Psoas muscle (tissue), 8 donors: ENCODE data around the gene SUSD3. TPM values are rescaled to one million over a fixed set of nuclear protein-coding genes. Genes with fewer than 3 reads are reported as not detected.

Source experiments
- ATAC-seq, 4 donors: fragments of 200-7000 bp; cut with Tn5 transposase; one replicate each; pipeline ENCODE4 v1.9.1; 2020; ENCODE audit warnings: moderate library complexity in 3 of 4, mild to moderate bottlenecking in 2 of 4
- DNase-seq, 2 donors: peaks; one replicate each; pipeline ENCODE4 v3.0.0-alpha.2; 2020
- H3K27ac ChIP-seq: fragments of 200-600 bp; one replicate; pipeline ENCODE4 v1.8.0; 2022
- H3K27me3 ChIP-seq, 3 donors: fragments of 200-600 bp in 1 of 3; one replicate each; pipeline versions ENCODE4 v1.6.1 to v1.8.0; 2013 to 2022; ENCODE audit warnings: low read length in 2 of 3, mild to moderate bottlenecking in 2 of 3, moderate library complexity in 1 of 3; ENCODE audit not compliant: insufficient read depth in 3 of 3
- H3K36me3 ChIP-seq, 2 donors: fragments of 200-600 bp in 1 of 2; one replicate each; pipeline versions ENCODE4 v1.6.1 to v1.8.0; 2013 to 2022; ENCODE audit warnings: low read depth in 1 of 2, mild to moderate bottlenecking in 1 of 2, moderate library complexity in 1 of 2; ENCODE audit not compliant: insufficient read depth in 1 of 2
- H3K4me1 ChIP-seq: fragments of 200-600 bp; one replicate; pipeline ENCODE4 v1.8.0; 2022
- H3K4me3 ChIP-seq: fragments of 200-600 bp; one replicate; pipeline ENCODE4 v1.8.0; 2022; ENCODE audit warnings: mild to moderate bottlenecking
- H3K9me3 ChIP-seq: fragments of 200-600 bp; one replicate; pipeline ENCODE4 v1.8.0; 2022
- WGBS, 3 donors: extraction: QIAGEN DNeasy Blood & Tissue Kit; methylation state at CpG; one replicate each; pipeline versions ENCODE4 v1.1.6 to v1.1.7; 2013; 5-methylcytosine and 5-hydroxymethylcytosine counted together
- intact Hi-C, 2 donors: fragments of 100-400 bp; cut with DNase I; formaldehyde crosslinking; loops; one replicate each; pipeline versions ENCODE4 v1.11.0 to v1.14.2; 2022
- polyA plus RNA-seq, 3 donors: library from polyadenylated mRNA; stranded (reverse); fragments of 200-250 nt; gene quantifications; one replicate each; pipeline ENCODE4 v1.2.3, GENCODE V29; 2013
- total RNA-seq, 4 donors: library from RNA; stranded (reverse); fragmentation: NEBNext Ultra II Directional in 2 of 4; extraction: Animal tissue kit (Norgen Biotek cat#: 25700) in 2 of 4; gene quantifications; one replicate each; pipeline versions ENCODE4 v1.2.1 to v1.2.4, GENCODE V29; 2021 to 2023
- TF ChIP-seq, protein P1 (sequence below): fragments of 200-600 bp; IDR thresholded peaks from one replicate; pipeline ENCODE4 v1.8.0; 2022; ENCODE audit warnings: antibody characterized with exemption
- donor health status: healthy with polysubstance abuse.
- donor health status: DM: no; HTN: no; CAD: no; lungs with moderate emphysema.
- donor health status: Bipolar disorder and iron deficiency.
- donor health status: healthy.
- donor health status: DM: yes; HTN: yes; CAD: no.
- donor health status: DM: no; HTN: no; CAD: no.
- donor health status: DM: no; HTN: no; CAD: no.
- donor health status: DM: yes; HTN: yes; CAD: no.

The SUSD3 gene
- total and polyA plus RNA-seq, 7 donors = 0.13 to 0.65 (median 0.34) TPM; not detected in 2

DNA sequence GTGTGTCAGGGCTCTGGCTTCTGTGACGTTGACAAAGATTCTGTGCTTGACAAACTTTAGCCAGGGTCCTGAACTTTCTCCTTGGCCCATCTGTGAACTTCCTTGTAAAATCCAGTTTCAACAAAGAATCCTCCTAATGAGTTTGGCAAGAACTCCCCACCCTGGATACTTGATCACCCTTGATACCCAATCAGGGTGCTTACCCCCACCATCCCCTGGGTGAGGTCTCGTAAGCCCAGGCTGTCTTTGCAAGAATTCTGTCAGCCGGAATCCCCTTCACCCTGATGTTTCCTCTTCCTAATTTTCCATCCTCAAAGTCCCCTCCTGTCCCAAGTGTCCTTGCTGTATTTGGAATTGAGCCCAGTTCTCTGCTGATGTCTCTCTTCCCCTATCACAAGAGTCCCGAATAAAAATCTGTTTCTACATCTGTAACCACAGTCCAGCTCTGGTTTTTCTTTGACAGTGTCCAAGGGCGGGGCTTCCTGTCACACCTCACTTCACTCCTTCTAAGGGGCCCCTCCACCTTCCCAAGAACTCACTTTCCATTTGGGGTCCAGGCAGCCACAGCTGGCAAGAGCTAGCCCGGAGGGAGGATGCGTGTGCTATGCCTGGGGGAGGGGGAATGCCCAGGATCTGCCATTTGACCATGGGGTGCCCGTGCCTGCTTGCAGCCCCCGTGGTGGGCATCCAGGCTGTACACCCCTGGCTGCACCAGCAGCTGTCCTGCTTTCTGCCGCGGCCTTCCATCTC is 34.8 kb downstream of the SUSD3 start:
- intact Hi-C loops = loop anchor here in 1 of 2 donors (10.0 kb wide), 2 partner anchors 89 to 361 kb away; partner anchors contain the start of genes FAM120A and FAM120AOS

DNA sequence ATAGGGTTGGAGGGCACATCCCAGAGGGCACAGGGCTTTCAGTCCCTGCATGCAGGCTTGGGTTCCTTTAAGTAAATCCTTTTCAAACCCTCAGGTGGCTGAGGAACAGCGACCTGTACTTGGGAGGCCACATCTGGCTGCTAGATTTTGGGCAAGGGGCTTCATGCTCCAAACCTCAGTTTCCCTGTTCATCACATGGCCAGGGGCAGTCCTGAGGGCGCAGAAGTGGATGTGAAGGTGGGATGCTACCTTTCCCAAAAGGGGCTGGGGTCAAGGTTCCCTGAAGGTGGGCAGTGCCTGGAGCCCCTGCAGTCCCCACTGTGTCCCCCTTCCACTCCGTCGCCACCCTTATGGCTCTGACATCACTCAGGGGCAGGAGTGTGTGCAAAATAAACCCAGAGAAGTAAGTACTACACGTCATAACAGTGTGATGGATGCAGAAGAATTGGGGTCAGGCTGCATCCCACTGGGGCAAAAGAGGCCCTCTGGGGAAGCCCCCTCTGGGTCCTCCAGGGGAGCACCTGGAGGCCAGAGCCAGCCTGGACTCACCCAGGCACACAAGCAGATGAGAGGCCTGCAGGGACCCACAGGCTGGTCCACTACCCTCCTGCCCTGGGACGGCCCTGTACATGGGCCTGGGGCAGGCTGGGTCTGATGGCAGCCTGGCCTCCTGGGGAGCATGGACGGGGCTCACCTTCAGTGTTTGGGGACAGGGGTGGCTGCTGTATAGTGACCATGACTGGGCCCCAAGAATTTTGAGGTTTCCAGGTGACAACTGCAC is 35.6 kb downstream of the SUSD3 start:
- 61 to 72% (median 66%) methylated on average over 7 of the region's 7 CpGs for WGBS, 3 donors
- no peak for ATAC-seq
- peaks cover 24% of the 10 kb centered on the region for H3K4me1 ChIP-seq

More for the DNA sequence above, 34.8 kb downstream of the SUSD3 start:
- H3K9me3 ChIP-seq = peaks cover 6% of the 10 kb centered on the region
- WGBS, 3 donors = 42 to 45% (median 43%) methylated on average over 11 of the region's 11 CpGs
- peaks cover 17% of the 10 kb centered on the region for H3K4me1 ChIP-seq
- no peaks in the 10 kb centered on the region for H3K27me3 ChIP-seq
- TF ChIP-seq, protein P1, sequence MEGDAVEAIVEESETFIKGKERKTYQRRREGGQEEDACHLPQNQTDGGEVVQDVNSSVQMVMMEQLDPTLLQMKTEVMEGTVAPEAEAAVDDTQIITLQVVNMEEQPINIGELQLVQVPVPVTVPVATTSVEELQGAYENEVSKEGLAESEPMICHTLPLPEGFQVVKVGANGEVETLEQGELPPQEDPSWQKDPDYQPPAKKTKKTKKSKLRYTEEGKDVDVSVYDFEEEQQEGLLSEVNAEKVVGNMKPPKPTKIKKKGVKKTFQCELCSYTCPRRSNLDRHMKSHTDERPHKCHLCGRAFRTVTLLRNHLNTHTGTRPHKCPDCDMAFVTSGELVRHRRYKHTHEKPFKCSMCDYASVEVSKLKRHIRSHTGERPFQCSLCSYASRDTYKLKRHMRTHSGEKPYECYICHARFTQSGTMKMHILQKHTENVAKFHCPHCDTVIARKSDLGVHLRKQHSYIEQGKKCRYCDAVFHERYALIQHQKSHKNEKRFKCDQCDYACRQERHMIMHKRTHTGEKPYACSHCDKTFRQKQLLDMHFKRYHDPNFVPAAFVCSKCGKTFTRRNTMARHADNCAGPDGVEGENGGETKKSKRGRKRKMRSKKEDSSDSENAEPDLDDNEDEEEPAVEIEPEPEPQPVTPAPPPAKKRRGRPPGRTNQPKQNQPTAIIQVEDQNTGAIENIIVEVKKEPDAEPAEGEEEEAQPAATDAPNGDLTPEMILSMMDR = no peak
- DNase-seq = peak in 1 of 2 donors; percentile 39
- H3K27ac ChIP-seq = peak overlapping the region; percentile 55
- no peak overlapping the region for H3K4me3 ChIP-seq
- no peaks in the 10 kb centered on the region for H3K36me3 ChIP-seq
- no peak for ATAC-seq

DNA sequence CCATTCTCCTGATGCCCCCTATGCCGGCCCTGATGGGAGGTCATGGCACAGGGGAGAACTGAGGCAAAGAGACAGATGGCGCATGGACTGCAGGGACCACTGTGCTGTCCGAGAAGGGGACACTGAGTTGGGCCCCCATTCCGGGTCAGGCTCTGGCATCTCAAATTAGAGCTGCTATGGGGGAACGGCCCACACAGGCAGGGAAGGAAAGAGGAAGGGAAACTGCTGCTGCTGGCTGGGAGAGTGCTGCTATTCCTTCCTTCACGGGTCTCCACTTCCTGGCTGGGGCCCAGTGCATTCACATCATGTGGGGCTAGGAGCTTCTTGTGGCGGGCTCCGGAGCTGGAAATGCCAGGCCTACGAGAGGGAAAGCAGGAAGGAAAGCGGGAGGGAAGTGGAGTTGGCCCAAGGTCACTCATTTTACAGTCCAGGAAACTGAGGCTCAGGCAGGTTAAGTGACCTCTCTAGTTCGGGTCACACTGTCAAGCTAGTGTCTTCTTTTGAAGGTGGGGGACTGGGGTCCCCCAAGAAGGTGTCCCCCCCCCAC is 36.2 kb downstream of the SUSD3 start:
- WGBS, 3 donors = 39 to 48% (median 44%) methylated on average over 11 of the region's 11 CpGs
- Histone ChIP-seq H3K27me3 (no peaks in the 10 kb centered on the region), H3K4me1 (peaks cover 31% of the 10 kb centered on the region), H3K9me3 (peaks cover 6% of the 10 kb centered on the region), H3K36me3 (no peaks in the 10 kb centered on the region), H3K27ac (peak overlapping the region; percentile 83), H3K4me3 (peak overlapping the region; percentile 62)
- DNase-seq (peak; percentile 56 to 83), ATAC-seq (no peak)
- TF ChIP-seq, protein P1 = no peak
- intact Hi-C loops = loop anchor here in 1 of 2 donors (10.0 kb wide), 2 partner anchors 90 to 360 kb away; partner anchors contain the start of genes FAM120A and FAM120AOS

More for the DNA sequence above, 35.6 kb downstream of the SUSD3 start:
- DNase-seq = peak in 1 of 2 donors; percentile 52
- TF ChIP-seq, protein P1 = no peak
- no peaks in the 10 kb centered on the region for H3K36me3 ChIP-seq
- intact Hi-C loops = loop anchor here in 1 of 2 donors (10.0 kb wide), 2 partner anchors 89 to 361 kb away; partner anchors contain the start of genes FAM120A and FAM120AOS
- no peaks in the 10 kb centered on the region for H3K27me3 ChIP-seq
- peak overlapping the region; percentile 83 for H3K27ac ChIP-seq
- no peak overlapping the region for H3K4me3 ChIP-seq
- H3K9me3 ChIP-seq = peaks cover 6% of the 10 kb centered on the region

DNA sequence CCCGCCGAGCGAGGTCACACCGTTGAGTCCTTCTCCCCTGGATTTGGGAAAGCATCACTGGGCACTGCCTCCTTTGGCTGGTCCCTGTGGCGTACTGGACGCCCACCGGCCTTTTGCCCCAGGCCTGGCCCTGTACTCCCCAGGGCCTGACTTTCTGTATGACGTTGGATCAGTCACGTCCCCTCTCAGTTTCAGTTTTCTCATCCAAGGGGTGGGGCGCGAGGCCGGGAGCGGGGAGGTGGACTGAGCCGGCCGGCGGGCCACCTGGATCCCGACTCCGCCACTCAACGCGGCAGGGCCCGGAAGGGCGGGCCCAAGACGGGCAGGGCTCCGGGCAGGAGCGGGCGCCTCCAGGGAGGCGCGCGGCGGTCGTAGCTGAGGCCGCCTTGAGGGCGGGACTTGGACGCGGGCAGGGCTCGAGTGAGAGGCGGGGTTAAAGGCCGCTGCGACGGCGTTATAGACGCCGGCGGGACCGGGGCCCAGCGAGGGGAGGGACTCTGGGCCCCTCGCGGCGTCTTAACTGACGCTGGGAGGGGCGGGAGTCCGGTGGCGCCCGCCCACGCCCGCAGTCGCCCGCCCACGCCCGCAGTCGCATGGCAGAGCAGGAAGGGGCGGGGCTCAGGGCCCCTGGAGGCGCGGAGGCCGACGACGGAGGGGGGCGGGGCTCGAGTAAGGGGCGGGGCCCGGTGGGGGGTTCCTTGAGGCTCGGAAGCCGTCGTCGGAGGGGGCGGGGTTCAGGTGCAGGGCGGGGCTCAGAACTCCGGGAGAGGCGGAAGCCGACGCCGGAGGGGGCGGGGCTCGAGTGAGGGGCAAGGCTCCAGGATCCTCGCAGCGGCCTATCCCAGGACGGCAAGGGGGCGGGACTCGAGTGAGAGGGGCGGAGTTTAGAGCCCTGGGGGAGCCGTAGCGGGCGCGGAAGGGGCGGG is 37.0 kb downstream of the SUSD3 start:
- peak; percentile 100 for DNase-seq
- peak overlapping the region; percentile 98 for H3K27ac ChIP-seq
- H3K36me3 ChIP-seq = no peaks in the 10 kb centered on the region
- TF ChIP-seq, protein P1 = no peak
- WGBS, 3 donors = 4 to 6% (median 4%) methylated on average over 47 to 86 of the region's 95 CpGs
- ATAC-seq = peak; percentile 82 to 85 (median 84)
- peaks cover 32% of the 10 kb centered on the region for H3K4me1 ChIP-seq
- peak overlapping the region; percentile 99 for H3K4me3 ChIP-seq
- intact Hi-C loops = loop anchor here in 1 of 2 donors (10.0 kb wide), 2 partner anchors 91 to 359 kb away; partner anchors contain the start of genes FAM120A and FAM120AOS
- H3K27me3 ChIP-seq = no peaks in the 10 kb centered on the region
- H3K9me3 ChIP-seq = peaks cover 6% of the 10 kb centered on the region
